Cardiac muscle cell (in vitro differentiated cells and primary cell): Measurements from ENCODE around the gene WDSUB1. TPM values are rescaled to one million over a fixed set of nuclear protein-coding genes. Genes with fewer than 3 reads are reported as not detected.

Experiments used
- DNase-seq, 2 donors: peaks; one replicate each; pipeline versions ENCODE4 v3.0.0 to v3.0.0-alpha.2; 2010 to 2017; ENCODE audit warnings: low read depth in 1 of 2, low spot score in 1 of 2
- H3K27ac ChIP-seq: fragments of 200-600 bp; sonication (generic); 2 replicates; pipeline ENCODE4 v1.5.1; 2016
- H3K27me3 ChIP-seq: fragments of 200-600 bp; sonication (generic); 2 replicates; pipeline ENCODE4 v1.6.0; 2016; ENCODE audit warnings: control low read depth
- H3K36me3 ChIP-seq: fragments of 200-600 bp; sonication (generic); 2 replicates; pipeline ENCODE4 v1.5.1; 2016; ENCODE audit warnings: control low read depth
- H3K4me1 ChIP-seq: fragments of 200-600 bp; sonication (generic); 2 replicates; pipeline ENCODE4 v1.8.1; 2017; ENCODE audit warnings: low read depth, mild to moderate bottlenecking, mixed run types
- H3K4me3 ChIP-seq: fragments of 200-600 bp; sonication (generic); 2 replicates; pipeline ENCODE4 v1.5.1; 2016; ENCODE audit warnings: mild to moderate bottlenecking
- H3K9me3 ChIP-seq: fragments of 200-600 bp; sonication (generic); 2 replicates; pipeline ENCODE4 v1.5.1; 2017; ENCODE audit warnings: low read depth, mild to moderate bottlenecking, control low read depth
- polyA plus RNA-seq: library from polyadenylated mRNA; unstranded; fragments of >200 nt; fragmentation: Nextera tagmentation; extraction: Ambion mirVana; gene quantifications from 2 replicates; pipeline ENCODE4 v1.2.1, GENCODE V29; 2016
- total RNA-seq: library from RNA; depleted of rRNA; stranded (reverse); fragments of >200 nt; gene quantifications from 2 replicates; pipeline ENCODE4 v1.2.3, GENCODE V29; 2016
- TF ChIP-seq, protein P1 (sequence below): IDR thresholded peaks from 2 replicates; pipeline ENCODE4 v1.5.1; 2012; ENCODE audit warnings: low read depth, mild to moderate bottlenecking, low read length

Gene WDSUB1
- total and polyA plus RNA-seq, 2 experiments from 2014 or later: 13.4 to 13.6 TPM

DNA sequence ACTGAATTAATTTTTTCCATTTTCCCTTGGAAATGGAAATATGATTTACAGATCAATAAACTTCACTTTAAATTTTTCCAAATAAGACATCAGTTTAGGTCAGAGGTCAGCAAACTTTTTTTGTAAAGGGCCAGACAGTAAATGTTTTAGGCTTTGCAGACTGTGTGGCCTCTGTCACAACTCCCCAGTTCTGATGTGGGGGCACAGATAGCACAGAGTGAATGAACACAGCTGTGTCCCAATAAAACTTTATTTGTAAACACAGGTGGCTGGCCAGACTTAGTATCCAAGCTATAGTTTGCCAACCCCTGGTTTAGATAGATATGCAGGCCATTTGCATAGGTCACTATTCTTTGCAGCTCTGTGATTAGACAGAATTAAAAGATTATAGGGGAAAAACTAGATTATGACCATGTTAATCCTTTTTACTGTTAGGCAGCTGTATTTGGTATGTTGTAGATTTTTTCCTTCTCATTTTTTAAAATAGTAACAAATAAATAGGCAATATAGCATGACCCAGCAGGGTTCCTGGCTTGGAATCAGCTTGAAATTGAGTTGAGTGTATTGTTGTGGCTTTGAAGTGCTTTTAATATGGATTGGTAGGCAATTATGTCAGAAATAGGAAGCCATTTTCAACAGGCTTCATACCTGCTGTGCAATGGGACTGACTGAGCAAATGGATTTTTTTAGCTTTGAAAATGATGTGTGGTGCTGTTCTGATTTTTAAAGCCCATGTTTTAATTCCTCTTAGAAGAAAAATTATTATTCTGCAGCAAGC lies 59.7 kb downstream of the WDSUB1 start:
- Histone ChIP-seq H3K9me3 (no peaks in the 10 kb centered on the region), H3K4me3 (no peak overlapping the region), H3K27me3 (no peaks in the 10 kb centered on the region), H3K36me3 (peaks cover 45% of the 10 kb centered on the region), H3K27ac (peak overlapping the region; percentile 85), H3K4me1 (peaks cover 10% of the 10 kb centered on the region)
- no peak for DNase-seq
- TF ChIP-seq, protein P1, sequence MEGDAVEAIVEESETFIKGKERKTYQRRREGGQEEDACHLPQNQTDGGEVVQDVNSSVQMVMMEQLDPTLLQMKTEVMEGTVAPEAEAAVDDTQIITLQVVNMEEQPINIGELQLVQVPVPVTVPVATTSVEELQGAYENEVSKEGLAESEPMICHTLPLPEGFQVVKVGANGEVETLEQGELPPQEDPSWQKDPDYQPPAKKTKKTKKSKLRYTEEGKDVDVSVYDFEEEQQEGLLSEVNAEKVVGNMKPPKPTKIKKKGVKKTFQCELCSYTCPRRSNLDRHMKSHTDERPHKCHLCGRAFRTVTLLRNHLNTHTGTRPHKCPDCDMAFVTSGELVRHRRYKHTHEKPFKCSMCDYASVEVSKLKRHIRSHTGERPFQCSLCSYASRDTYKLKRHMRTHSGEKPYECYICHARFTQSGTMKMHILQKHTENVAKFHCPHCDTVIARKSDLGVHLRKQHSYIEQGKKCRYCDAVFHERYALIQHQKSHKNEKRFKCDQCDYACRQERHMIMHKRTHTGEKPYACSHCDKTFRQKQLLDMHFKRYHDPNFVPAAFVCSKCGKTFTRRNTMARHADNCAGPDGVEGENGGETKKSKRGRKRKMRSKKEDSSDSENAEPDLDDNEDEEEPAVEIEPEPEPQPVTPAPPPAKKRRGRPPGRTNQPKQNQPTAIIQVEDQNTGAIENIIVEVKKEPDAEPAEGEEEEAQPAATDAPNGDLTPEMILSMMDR: no peak

DNA sequence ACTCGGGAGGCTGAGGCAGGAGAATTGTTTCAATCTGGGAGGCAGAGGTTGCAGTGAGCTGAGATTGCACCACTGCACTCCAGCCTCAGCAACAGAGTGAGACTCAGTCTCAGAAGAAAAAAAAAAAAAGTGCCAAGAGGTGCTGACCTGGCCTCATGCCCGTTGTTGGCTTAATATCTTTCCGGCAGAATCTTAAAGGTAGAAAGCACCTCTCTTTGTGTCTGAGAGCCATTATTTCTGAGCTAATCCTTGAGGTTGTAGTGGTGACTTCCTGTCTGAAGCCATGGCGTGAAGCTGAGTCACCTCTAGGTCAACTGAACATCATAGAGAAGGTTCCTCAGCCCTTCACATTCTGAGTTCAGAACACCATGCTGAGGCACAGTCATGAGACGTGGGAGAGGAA lies 60.4 kb downstream of the WDSUB1 start:
- no peak overlapping the region for H3K27ac ChIP-seq

GRCh38 chr2:159225025-159226016 lies 61.2 kb downstream of the WDSUB1 start:
- no peaks in the 10 kb centered on the region for H3K27me3 ChIP-seq
- no peak overlapping the region for H3K27ac ChIP-seq
- DNase-seq: no peak
- H3K9me3 ChIP-seq: no peaks in the 10 kb centered on the region
- peaks cover 45% of the 10 kb centered on the region for H3K36me3 ChIP-seq
- H3K4me3 ChIP-seq: no peak overlapping the region
- TF ChIP-seq, protein P1: no peak
- H3K4me1 ChIP-seq: peaks cover 10% of the 10 kb centered on the region

More for the DNA sequence above, 60.4 kb downstream of the WDSUB1 start:
- H3K27me3 ChIP-seq: no peaks in the 10 kb centered on the region
- peaks cover 48% of the 10 kb centered on the region for H3K36me3 ChIP-seq
- peak in 1 of 2 donors; percentile 14 for DNase-seq
- no peaks in the 10 kb centered on the region for H3K9me3 ChIP-seq
- TF ChIP-seq, protein P1: no peak
- no peak overlapping the region for H3K4me3 ChIP-seq
- H3K4me1 ChIP-seq: peaks cover 10% of the 10 kb centered on the region

- H3K4me3 ChIP-seq: no peak overlapping the region
- no peak overlapping the region for H3K27ac ChIP-seq
- H3K36me3 ChIP-seq: peaks cover 39% of the 10 kb centered on the region
- no peaks in the 10 kb centered on the region for H3K9me3 ChIP-seq
- DNase-seq: no peak
- TF ChIP-seq, protein P1: no peak
- H3K4me1 ChIP-seq: peaks cover 10% of the 10 kb centered on the region
- no peaks in the 10 kb centered on the region for H3K27me3 ChIP-seq
Observed at GRCh38 chr2:159224061-159224813, 62.3 kb downstream of the WDSUB1 start.

DNA sequence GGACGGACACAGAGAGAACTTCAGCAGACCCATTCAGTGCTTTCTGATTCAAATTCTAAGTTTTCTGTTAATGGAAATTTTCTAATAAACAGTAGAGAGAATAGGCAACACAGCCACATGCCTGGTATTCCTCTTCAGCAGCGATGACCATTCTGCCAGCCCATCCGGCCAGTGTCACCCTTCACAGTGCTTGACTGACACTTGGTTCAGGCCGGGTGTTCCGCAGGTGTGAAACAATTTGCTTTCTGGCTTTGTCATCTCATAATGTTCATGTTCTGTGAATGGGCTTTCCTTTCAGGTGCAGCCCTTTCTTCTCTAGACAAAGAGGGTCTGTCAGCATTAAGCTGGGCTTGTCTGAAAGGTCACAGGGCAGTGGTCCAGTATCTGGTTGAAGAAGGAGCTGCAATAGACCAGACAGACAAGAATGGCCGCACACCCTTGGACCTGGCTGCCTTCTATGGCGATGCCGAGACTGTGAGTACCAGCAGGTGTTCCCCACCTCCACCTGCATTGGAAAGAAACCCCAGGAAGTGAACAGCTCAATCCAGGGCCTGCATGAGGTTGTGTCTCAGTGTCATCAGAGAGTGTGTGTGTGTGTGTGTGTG lies 67.0 kb downstream of the WDSUB1 start:
- TF ChIP-seq, protein P1: no peak
- Histone ChIP-seq H3K9me3 (no peaks in the 10 kb centered on the region), H3K4me1 (no peaks in the 10 kb centered on the region), H3K27me3 (no peaks in the 10 kb centered on the region), H3K27ac (no peak overlapping the region), H3K36me3 (peaks cover 47% of the 10 kb centered on the region), H3K4me3 (no peak overlapping the region)
- no peak for DNase-seq
